ENCODE measurements around the gene GLTP. TPM values are rescaled to one million over a fixed set of nuclear protein-coding genes. Genes with fewer than 3 reads are reported as not detected.

GLTP gene
- total and polyA plus RNA-seq, 4 donors = 8.5 to 12.8 (median 8.7) TPM

DNA sequence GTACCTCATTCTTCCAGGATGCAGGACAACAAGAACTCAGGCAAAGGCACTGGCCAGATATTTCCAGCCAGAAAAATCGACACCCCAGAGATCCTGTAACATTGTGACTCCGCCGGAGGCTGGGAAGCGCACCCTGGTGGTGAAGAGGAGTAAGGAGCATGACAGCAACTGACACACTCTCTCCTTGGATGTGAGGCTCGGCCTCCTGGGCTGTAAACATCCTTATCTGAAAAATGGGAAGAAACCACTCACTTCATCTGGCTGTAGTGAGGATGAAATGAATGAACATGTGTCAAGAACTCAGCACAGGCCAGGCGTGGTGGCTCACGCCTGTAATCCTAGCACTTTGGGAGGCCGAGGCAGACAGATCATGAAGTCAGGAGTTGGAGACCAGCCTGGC, 47.3 kb upstream of the GLTP start:
- H3K27me3 ChIP-seq (ENCODE audit: control insufficient read depth in 4 of 4, insufficient read depth in 4 of 4, low read length in 3 of 4) = no peaks in the 10 kb centered on the region
- no peaks in the 10 kb centered on the region for H3K4me1 ChIP-seq (ENCODE audit: control insufficient read depth in 4 of 4, insufficient read depth in 4 of 4, low read length in 3 of 4)
- H3K9me3 ChIP-seq (ENCODE audit: control insufficient read depth in 4 of 4, low read length in 3 of 4) = no peaks in the 10 kb centered on the region
- H3K4me3 ChIP-seq (ENCODE audit: low read depth in 1 of 3, low read length in 3 of 3) = no peak overlapping the region
- TF ChIP-seq RAD21 (IDR thresholded peaks at IDR 0.05) (peak; percentile 61 to 82), JUND (IDR thresholded peaks at IDR 0.05) (no peak), EGR1 (IDR thresholded peaks at IDR 0.05; ENCODE audit: low read depth in 2 of 2) (no peak), RXRA (IDR thresholded peaks at IDR 0.05) (no peak)
- TF ChIP-seq, protein P1, sequence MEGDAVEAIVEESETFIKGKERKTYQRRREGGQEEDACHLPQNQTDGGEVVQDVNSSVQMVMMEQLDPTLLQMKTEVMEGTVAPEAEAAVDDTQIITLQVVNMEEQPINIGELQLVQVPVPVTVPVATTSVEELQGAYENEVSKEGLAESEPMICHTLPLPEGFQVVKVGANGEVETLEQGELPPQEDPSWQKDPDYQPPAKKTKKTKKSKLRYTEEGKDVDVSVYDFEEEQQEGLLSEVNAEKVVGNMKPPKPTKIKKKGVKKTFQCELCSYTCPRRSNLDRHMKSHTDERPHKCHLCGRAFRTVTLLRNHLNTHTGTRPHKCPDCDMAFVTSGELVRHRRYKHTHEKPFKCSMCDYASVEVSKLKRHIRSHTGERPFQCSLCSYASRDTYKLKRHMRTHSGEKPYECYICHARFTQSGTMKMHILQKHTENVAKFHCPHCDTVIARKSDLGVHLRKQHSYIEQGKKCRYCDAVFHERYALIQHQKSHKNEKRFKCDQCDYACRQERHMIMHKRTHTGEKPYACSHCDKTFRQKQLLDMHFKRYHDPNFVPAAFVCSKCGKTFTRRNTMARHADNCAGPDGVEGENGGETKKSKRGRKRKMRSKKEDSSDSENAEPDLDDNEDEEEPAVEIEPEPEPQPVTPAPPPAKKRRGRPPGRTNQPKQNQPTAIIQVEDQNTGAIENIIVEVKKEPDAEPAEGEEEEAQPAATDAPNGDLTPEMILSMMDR (IDR thresholded peaks at IDR 0.05; ENCODE audit: low read depth, low read length, missing input control) = peak; percentile 61
- no peak overlapping the region for H3K27ac ChIP-seq (ENCODE audit: low read depth in 1 of 2, low read length in 2 of 2)
- no peak for DNase-seq (ENCODE audit: low spot score)
- H3K9ac ChIP-seq (ENCODE audit: low read depth in 1 of 2, low read length in 2 of 2) = no peak overlapping the region
- peaks cover 4 to 26% (median 21%) of the 10 kb centered on the region in 4 donors for H3K36me3 ChIP-seq (ENCODE audit: control insufficient read depth in 4 of 4, insufficient read depth in 3 of 4, low read depth in 1 of 4, low read length in 3 of 4)
- WGBS = 73% methylated on average over 8 of the region's 8 CpGs

DNA sequence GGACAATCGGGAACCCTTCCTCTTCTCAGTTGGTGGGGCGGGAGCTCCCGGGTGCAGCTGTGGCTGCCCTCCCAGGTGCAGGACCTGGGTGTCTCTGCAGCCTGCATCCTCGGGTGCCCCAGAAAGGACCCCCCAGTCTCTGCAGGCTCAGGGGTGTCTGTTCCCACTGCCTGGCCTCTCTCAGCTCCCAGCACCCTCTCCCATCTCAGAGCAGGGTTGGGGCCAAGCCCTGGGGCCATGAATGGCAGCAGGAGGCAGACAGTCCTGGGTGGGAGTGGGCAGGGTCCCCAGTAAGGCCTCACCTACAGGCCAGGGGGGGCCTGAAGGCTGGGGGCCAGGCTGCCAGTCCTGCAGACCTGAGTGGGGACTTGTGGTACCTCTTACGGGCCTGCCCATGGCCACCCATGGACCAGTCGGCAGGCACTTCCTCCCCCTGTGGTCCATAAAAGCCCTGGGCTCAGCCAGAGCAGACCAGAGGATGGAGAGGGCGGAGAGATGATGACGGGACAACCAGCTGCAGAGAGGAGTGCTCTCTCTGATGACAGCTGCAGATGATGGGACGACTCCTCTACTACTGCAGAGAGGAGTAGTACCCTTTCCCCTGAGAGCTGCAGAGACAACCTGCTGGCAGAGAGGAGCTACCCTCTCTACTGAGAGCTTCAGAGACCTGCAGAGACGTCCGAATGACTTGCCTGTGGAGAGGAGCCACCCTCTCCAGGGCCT, 46.3 kb upstream of the GLTP start:
- no peaks in the 10 kb centered on the region for H3K4me1 ChIP-seq (ENCODE audit: control insufficient read depth in 4 of 4, insufficient read depth in 4 of 4, low read length in 3 of 4)
- peaks cover 4 to 17% (median 12%) of the 10 kb centered on the region in 4 donors for H3K36me3 ChIP-seq (ENCODE audit: control insufficient read depth in 4 of 4, insufficient read depth in 3 of 4, low read depth in 1 of 4, low read length in 3 of 4)
- no peak for TF ChIP-seq FOXA2 (IDR thresholded peaks at IDR 0.05)
- TF ChIP-seq TAF1 (conservative IDR thresholded peaks at IDR 0.05) = no peak
- no peak for TF ChIP-seq FOXA1 (IDR thresholded peaks at IDR 0.05)
- TF ChIP-seq, protein P2, sequence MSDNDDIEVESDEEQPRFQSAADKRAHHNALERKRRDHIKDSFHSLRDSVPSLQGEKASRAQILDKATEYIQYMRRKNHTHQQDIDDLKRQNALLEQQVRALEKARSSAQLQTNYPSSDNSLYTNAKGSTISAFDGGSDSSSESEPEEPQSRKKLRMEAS (IDR thresholded peaks at IDR 0.05) = no peak
- TF ChIP-seq, protein P3, sequence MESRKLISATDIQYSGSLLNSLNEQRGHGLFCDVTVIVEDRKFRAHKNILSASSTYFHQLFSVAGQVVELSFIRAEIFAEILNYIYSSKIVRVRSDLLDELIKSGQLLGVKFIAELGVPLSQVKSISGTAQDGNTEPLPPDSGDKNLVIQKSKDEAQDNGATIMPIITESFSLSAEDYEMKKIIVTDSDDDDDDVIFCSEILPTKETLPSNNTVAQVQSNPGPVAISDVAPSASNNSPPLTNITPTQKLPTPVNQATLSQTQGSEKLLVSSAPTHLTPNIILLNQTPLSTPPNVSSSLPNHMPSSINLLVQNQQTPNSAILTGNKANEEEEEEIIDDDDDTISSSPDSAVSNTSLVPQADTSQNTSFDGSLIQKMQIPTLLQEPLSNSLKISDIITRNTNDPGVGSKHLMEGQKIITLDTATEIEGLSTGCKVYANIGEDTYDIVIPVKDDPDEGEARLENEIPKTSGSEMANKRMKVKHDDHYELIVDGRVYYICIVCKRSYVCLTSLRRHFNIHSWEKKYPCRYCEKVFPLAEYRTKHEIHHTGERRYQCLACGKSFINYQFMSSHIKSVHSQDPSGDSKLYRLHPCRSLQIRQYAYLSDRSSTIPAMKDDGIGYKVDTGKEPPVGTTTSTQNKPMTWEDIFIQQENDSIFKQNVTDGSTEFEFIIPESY (IDR thresholded peaks at IDR 0.05) = no peak
- TF ChIP-seq EGR1 (IDR thresholded peaks at IDR 0.05; ENCODE audit: low read depth in 2 of 2) = no peak
- TF ChIP-seq GABPA (IDR thresholded peaks at IDR 0.05 in 1 of 2, conservative IDR thresholded peaks at IDR 0.05 in 1 of 2) = no peak
- TF ChIP-seq, protein P4, sequence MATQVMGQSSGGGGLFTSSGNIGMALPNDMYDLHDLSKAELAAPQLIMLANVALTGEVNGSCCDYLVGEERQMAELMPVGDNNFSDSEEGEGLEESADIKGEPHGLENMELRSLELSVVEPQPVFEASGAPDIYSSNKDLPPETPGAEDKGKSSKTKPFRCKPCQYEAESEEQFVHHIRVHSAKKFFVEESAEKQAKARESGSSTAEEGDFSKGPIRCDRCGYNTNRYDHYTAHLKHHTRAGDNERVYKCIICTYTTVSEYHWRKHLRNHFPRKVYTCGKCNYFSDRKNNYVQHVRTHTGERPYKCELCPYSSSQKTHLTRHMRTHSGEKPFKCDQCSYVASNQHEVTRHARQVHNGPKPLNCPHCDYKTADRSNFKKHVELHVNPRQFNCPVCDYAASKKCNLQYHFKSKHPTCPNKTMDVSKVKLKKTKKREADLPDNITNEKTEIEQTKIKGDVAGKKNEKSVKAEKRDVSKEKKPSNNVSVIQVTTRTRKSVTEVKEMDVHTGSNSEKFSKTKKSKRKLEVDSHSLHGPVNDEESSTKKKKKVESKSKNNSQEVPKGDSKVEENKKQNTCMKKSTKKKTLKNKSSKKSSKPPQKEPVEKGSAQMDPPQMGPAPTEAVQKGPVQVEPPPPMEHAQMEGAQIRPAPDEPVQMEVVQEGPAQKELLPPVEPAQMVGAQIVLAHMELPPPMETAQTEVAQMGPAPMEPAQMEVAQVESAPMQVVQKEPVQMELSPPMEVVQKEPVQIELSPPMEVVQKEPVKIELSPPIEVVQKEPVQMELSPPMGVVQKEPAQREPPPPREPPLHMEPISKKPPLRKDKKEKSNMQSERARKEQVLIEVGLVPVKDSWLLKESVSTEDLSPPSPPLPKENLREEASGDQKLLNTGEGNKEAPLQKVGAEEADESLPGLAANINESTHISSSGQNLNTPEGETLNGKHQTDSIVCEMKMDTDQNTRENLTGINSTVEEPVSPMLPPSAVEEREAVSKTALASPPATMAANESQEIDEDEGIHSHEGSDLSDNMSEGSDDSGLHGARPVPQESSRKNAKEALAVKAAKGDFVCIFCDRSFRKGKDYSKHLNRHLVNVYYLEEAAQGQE (IDR thresholded peaks at IDR 0.05) = no peak
- no peak for TF ChIP-seq YY1 (IDR thresholded peaks at IDR 0.05)
- TF ChIP-seq JUND (IDR thresholded peaks at IDR 0.05) = no peak
- TF ChIP-seq HNF4G (IDR thresholded peaks at IDR 0.05) = no peak
- TF ChIP-seq, protein P5, sequence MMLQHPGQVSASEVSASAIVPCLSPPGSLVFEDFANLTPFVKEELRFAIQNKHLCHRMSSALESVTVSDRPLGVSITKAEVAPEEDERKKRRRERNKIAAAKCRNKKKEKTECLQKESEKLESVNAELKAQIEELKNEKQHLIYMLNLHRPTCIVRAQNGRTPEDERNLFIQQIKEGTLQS (IDR thresholded peaks at IDR 0.05) = no peak
- TF ChIP-seq HNF4A (conservative IDR thresholded peaks at IDR 0.05) = no peak
- TF ChIP-seq SP1 (IDR thresholded peaks at IDR 0.05) = no peak
- TF ChIP-seq RAD21 (IDR thresholded peaks at IDR 0.05) = no peak
- TF ChIP-seq, protein P1 (IDR thresholded peaks at IDR 0.05; ENCODE audit: low read depth, low read length, missing input control) = no peak
- TF ChIP-seq RXRA (IDR thresholded peaks at IDR 0.05) = no peak
- DNase-seq (ENCODE audit: low spot score) = no peak
- H3K9ac ChIP-seq (ENCODE audit: low read depth in 1 of 2, low read length in 2 of 2) = no peak overlapping the region
- H3K27ac ChIP-seq (ENCODE audit: low read depth in 1 of 2, low read length in 2 of 2) = no peak overlapping the region
- 95% methylated on average over 11 of the region's 11 CpGs for WGBS
- no peaks in the 10 kb centered on the region for H3K27me3 ChIP-seq (ENCODE audit: control insufficient read depth in 4 of 4, insufficient read depth in 4 of 4, low read length in 3 of 4)
- no peak overlapping the region for H3K4me3 ChIP-seq (ENCODE audit: low read depth in 1 of 3, low read length in 3 of 3)
- no peaks in the 10 kb centered on the region for H3K9me3 ChIP-seq (ENCODE audit: control insufficient read depth in 4 of 4, low read length in 3 of 4)
